Neural cell (in vitro differentiated cells): ENCODE measurements around the gene TIMM44. TPM values are rescaled to one million over a fixed set of nuclear protein-coding genes. Genes with fewer than 3 reads are reported as not detected.

ENCODE experiments used
- H2AFZ ChIP-seq: fragments of 200-600, 300-800 bp; sonication (generic), shearing (Covaris generic); 2 replicates; pipeline ENCODE4 v1.6.0; 2014; ENCODE audit warnings: low read depth, mild to moderate bottlenecking, antibody characterized with exemption, low read length, moderate library complexity
- H3F3A ChIP-seq: fragments of 200-600 bp; shearing (Covaris generic); 2 replicates; pipeline ENCODE4 v1.6.1; 2016; ENCODE audit warnings: mild to moderate bottlenecking, moderate library complexity, mixed read lengths, antibody characterized with exemption, low read length; ENCODE audit not compliant: insufficient read depth, poor library complexity, severe bottlenecking
- H3K27ac ChIP-seq: fragments of 200-600, 300-800 bp; sonication (generic), shearing (Covaris generic); 2 replicates; pipeline ENCODE4 v1.5.1; 2014; ENCODE audit warnings: mild to moderate bottlenecking, low read length, moderate library complexity
- H3K27me3 ChIP-seq: fragments of 300-800, 200-600 bp; sonication (generic), shearing (Covaris generic); 2 replicates; pipeline ENCODE4 v1.6.0; 2014; ENCODE audit warnings: mild to moderate bottlenecking, low read depth, low read length, moderate library complexity; ENCODE audit not compliant: insufficient read depth
- H3K36me3 ChIP-seq: fragments of 300-800, 200-600 bp; sonication (generic), shearing (Covaris generic); 2 replicates; pipeline ENCODE4 v1.5.1; 2014; ENCODE audit warnings: mild to moderate bottlenecking, antibody characterized with exemption, low read length, moderate library complexity; ENCODE audit not compliant: insufficient read depth
- H3K4me2 ChIP-seq: fragments of 300-800, 200-600 bp; sonication (generic), shearing (Covaris generic); 2 replicates; pipeline ENCODE4 v1.6.0; 2014; ENCODE audit warnings: mild to moderate bottlenecking, low read length
- H3K4me3 ChIP-seq: fragments of 300-800, 200-600 bp; sonication (generic), shearing (Covaris generic); 2 replicates; pipeline ENCODE4 v1.5.1; 2014; ENCODE audit warnings: mild to moderate bottlenecking, low read length, moderate library complexity
- H3K79me2 ChIP-seq: fragments of 200-600 bp; shearing (Covaris generic); replicated peaks from 2 replicates; pipeline ENCODE4 v1.6.0; 2014; ENCODE audit warnings: mild to moderate bottlenecking, low read length, moderate library complexity; ENCODE audit not compliant: insufficient read depth
- H3K9ac ChIP-seq: fragments of 300-800, 200-600 bp; sonication (generic), shearing (Covaris generic); 2 replicates; pipeline ENCODE4 v1.6.1; 2016; ENCODE audit warnings: mild to moderate bottlenecking, low read length, mixed read lengths
- H3K9me2 ChIP-seq: fragments of 200-600 bp; shearing (Covaris generic); 2 replicates; pipeline ENCODE4 v1.6.1; 2016; ENCODE audit warnings: mild to moderate bottlenecking, low read length, mixed read lengths; ENCODE audit not compliant: insufficient read depth
- H3K9me3 ChIP-seq: fragments of 200-600, 300-800 bp; sonication (generic), shearing (Covaris generic); 2 replicates; pipeline ENCODE4 v1.6.1; 2016; ENCODE audit warnings: mild to moderate bottlenecking, mixed run types, low read length, moderate library complexity, mixed read lengths
- H4K20me1 ChIP-seq: fragments of 200-600 bp; shearing (Covaris generic); 2 replicates; pipeline ENCODE4 v1.6.1; 2016; ENCODE audit warnings: mild to moderate bottlenecking, mixed run types; ENCODE audit not compliant: insufficient read depth
- EP300 ChIP-seq: fragments of 450-650 bp; conservative IDR thresholded peaks from 2 replicates; pipeline ENCODE4 v1.6.1; 2014; ENCODE audit warnings: antibody characterized with exemption, mild to moderate bottlenecking, moderate library complexity; ENCODE audit not compliant: poor library complexity, severe bottlenecking
- EZH2 ChIP-seq: fragments of 200-600, 300-800 bp; shearing (Covaris generic), sonication (generic); IDR thresholded peaks from 2 replicates; pipeline ENCODE4 v1.6.1; 2014; ENCODE audit warnings: antibody characterized with exemption, low read length, borderline replicate concordance, mild to moderate bottlenecking; ENCODE audit not compliant: insufficient read depth, poor library complexity, severe bottlenecking
- MXI1 ChIP-seq: fragments of 450-650 bp; conservative IDR thresholded peaks from 2 replicates; pipeline ENCODE4 v1.6.1; 2014; ENCODE audit warnings: antibody characterized with exemption, mild to moderate bottlenecking; ENCODE audit not compliant: poor library complexity, severe bottlenecking
- POLR2AphosphoS5 ChIP-seq: IDR thresholded peaks from 2 replicates; pipeline ENCODE4 v1.6.1; 2012
- RAD21 ChIP-seq: fragments of 450-650 bp; conservative IDR thresholded peaks from 2 replicates; pipeline ENCODE4 v1.6.1; 2014; ENCODE audit warnings: antibody characterized with exemption, mild to moderate bottlenecking, moderate library complexity
- SMC3 ChIP-seq: fragments of 450-650 bp; conservative IDR thresholded peaks from 2 replicates; pipeline ENCODE4 v1.6.1; 2014; ENCODE audit warnings: antibody characterized with exemption, mild to moderate bottlenecking, moderate library complexity; ENCODE audit not compliant: poor library complexity
- TAF1 ChIP-seq: IDR thresholded peaks from 2 replicates; pipeline ENCODE4 v1.6.1; 2012; ENCODE audit warnings: low read depth
- polyA plus RNA-seq: library from polyadenylated mRNA; depleted of rRNA; stranded (reverse); fragments of >200 nt; gene quantifications from 2 replicates; pipeline ENCODE4 v1.2.3, GENCODE V29; 2014
- TF ChIP-seq, protein P1 (sequence below): IDR thresholded peaks from 2 replicates; pipeline ENCODE4 v1.6.1; 2012; ENCODE audit warnings: borderline replicate concordance
- TF ChIP-seq, protein P2 (sequence below): fragments of 450-650 bp; IDR thresholded peaks from 2 replicates; pipeline ENCODE4 v1.5.1; 2014; ENCODE audit warnings: antibody characterized with exemption, mild to moderate bottlenecking, moderate library complexity; ENCODE audit not compliant: poor library complexity, severe bottlenecking

TIMM44 gene
- polyA plus RNA-seq, 1 donor from 2014 or later, result 48.3 TPM

DNA sequence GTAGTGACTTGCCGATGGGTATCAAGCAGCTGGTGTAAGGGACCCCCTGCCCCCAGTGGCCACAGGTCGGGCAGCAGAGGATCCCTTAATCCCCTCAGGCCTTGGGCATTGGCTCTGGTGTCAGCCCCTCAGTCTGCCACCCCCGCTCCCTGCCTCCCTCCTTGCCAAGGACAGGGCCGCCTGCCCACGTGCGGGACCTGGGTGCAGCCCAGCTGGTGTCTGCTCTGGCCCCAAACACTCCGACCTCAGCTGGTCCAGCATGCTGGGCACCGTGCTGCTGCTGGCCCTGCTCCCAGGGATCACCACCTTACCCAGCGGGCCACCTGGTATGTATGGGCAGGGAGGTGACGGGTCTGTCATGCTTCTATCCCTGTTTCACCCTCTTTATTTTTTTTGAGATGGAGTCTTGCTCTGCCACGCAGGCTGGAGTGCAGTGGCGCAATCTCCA, 28.8 kb downstream of the TIMM44 start, which contains the start of gene TGFBR3L:
TGFBR3L (plus strand) TSS at position 233 of the 448 bp plus-strand sequence.
- H3K36me3 ChIP-seq, result no peaks in the 10 kb centered on the region
- H3K9me3 ChIP-seq, result no peaks in the 10 kb centered on the region
- peaks cover 49% of the 10 kb centered on the region for H3K27me3 ChIP-seq
- TF ChIP-seq RAD21, result no peak
- no peak for TF ChIP-seq TAF1
- TF ChIP-seq POLR2AphosphoS5, result no peak
- TF ChIP-seq SMC3, result no peak
- TF ChIP-seq MXI1, result no peak
- H3K4me3 ChIP-seq, result no peak within 1 kb of the TSS
- H3K9me2 ChIP-seq, result no peaks in the 10 kb centered on the region
- H3K4me2 ChIP-seq, result no peak within 1 kb of the TSS
- H3F3A ChIP-seq, result no peaks in the 10 kb centered on the region
- no peaks in the 10 kb centered on the region for H3K79me2 ChIP-seq
- H2AFZ ChIP-seq, result no peak within 1 kb of the TSS
- H3K27ac ChIP-seq, result no peak within 1 kb of the TSS
- H3K9ac ChIP-seq, result no peak within 1 kb of the TSS
- no peaks in the 10 kb centered on the region for H4K20me1 ChIP-seq

DNA sequence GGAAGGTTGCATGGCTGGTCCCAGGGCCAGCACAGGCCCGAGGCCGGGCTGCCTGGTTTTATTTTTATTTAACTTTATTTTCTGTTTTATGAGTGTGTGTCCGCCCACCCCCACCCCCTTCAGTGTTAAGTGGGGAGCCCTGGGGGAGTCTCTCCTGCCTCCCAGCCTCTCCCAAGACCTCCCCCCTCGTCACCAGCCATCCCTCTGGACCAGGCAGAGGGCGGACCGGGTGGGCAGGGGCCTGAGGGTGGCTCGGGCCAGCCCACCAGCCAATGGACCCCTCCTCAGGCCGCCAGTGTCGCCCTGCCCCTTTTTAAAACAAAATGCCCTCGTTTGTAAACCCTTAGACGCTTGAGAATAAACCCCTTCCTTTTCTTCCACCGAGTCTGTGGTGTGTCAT, 29.4 kb downstream of the TIMM44 start:
- Histone ChIP-seq H3K27me3 (peaks cover 49% of the 10 kb centered on the region), H3F3A (no peaks in the 10 kb centered on the region), H4K20me1 (no peaks in the 10 kb centered on the region), H3K4me2 (no peak overlapping the region), H3K4me3 (no peak overlapping the region), H3K9me3 (no peaks in the 10 kb centered on the region), H3K9me2 (no peaks in the 10 kb centered on the region), H3K79me2 (no peaks in the 10 kb centered on the region), H2AFZ (no peak overlapping the region), H3K27ac (no peak overlapping the region), H3K9ac (no peak overlapping the region), H3K36me3 (no peaks in the 10 kb centered on the region)
- TF ChIP-seq, protein P1, sequence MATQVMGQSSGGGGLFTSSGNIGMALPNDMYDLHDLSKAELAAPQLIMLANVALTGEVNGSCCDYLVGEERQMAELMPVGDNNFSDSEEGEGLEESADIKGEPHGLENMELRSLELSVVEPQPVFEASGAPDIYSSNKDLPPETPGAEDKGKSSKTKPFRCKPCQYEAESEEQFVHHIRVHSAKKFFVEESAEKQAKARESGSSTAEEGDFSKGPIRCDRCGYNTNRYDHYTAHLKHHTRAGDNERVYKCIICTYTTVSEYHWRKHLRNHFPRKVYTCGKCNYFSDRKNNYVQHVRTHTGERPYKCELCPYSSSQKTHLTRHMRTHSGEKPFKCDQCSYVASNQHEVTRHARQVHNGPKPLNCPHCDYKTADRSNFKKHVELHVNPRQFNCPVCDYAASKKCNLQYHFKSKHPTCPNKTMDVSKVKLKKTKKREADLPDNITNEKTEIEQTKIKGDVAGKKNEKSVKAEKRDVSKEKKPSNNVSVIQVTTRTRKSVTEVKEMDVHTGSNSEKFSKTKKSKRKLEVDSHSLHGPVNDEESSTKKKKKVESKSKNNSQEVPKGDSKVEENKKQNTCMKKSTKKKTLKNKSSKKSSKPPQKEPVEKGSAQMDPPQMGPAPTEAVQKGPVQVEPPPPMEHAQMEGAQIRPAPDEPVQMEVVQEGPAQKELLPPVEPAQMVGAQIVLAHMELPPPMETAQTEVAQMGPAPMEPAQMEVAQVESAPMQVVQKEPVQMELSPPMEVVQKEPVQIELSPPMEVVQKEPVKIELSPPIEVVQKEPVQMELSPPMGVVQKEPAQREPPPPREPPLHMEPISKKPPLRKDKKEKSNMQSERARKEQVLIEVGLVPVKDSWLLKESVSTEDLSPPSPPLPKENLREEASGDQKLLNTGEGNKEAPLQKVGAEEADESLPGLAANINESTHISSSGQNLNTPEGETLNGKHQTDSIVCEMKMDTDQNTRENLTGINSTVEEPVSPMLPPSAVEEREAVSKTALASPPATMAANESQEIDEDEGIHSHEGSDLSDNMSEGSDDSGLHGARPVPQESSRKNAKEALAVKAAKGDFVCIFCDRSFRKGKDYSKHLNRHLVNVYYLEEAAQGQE, result no peak
- TF ChIP-seq POLR2AphosphoS5, result no peak
- TF ChIP-seq RAD21, result no peak
- no peak for TF ChIP-seq SMC3
- TF ChIP-seq EP300, result no peak
- TF ChIP-seq TAF1, result no peak
- TF ChIP-seq MXI1, result no peak
- no peak for TF ChIP-seq EZH2
- TF ChIP-seq, protein P2, sequence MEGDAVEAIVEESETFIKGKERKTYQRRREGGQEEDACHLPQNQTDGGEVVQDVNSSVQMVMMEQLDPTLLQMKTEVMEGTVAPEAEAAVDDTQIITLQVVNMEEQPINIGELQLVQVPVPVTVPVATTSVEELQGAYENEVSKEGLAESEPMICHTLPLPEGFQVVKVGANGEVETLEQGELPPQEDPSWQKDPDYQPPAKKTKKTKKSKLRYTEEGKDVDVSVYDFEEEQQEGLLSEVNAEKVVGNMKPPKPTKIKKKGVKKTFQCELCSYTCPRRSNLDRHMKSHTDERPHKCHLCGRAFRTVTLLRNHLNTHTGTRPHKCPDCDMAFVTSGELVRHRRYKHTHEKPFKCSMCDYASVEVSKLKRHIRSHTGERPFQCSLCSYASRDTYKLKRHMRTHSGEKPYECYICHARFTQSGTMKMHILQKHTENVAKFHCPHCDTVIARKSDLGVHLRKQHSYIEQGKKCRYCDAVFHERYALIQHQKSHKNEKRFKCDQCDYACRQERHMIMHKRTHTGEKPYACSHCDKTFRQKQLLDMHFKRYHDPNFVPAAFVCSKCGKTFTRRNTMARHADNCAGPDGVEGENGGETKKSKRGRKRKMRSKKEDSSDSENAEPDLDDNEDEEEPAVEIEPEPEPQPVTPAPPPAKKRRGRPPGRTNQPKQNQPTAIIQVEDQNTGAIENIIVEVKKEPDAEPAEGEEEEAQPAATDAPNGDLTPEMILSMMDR, result no peak
